Measurements from ENCODE around the gene DNAI7. TPM values are rescaled to one million over a fixed set of nuclear protein-coding genes. Genes with fewer than 3 reads are reported as not detected.

Gene DNAI7
- polyA plus RNA-seq, 3 donors, result not detected

- H3K4me2 ChIP-seq (replicated peaks; ENCODE audit: extremely low read depth, low read length, poor library complexity, severe bottlenecking), result no peak overlapping the region
- H3K27ac ChIP-seq (ENCODE audit: low read depth in 1 of 2, low read length in 2 of 2), result no peak overlapping the region
- peak; percentile 12 to 75 (median 34) for DNase-seq
- H3K36me3 ChIP-seq (replicated peaks in 1 of 2; ENCODE audit: control insufficient read depth in 1 of 2, insufficient read depth in 2 of 2, low read length in 2 of 2), result no peaks in the 10 kb centered on the region
- intact Hi-C loops (cut with micrococcal nuclease), result loop anchor here (2.0 to 5.0 kb wide), 2 partner anchors 133 to 140 kb away; no protein-coding TSS in a partner anchor
- no peaks in the 10 kb centered on the region for H3K4me1 ChIP-seq (ENCODE audit: control insufficient read depth in 1 of 2, insufficient read depth in 2 of 2, low read length in 2 of 2)
- H3K4me1 Mint-ChIP-seq, result no peaks in the 10 kb centered on the region
- H3K4me3 Mint-ChIP-seq, result no peak overlapping the region
- no peaks in the 10 kb centered on the region for H4K20me1 ChIP-seq (ENCODE audit: insufficient read depth, low read length)
- no peaks in the 10 kb centered on the region for H3K9me3 ChIP-seq (replicated peaks in 1 of 2; ENCODE audit: control insufficient read depth in 1 of 2, insufficient read depth in 1 of 2, low read length in 2 of 2)
- H3K27me3 Mint-ChIP-seq (ENCODE audit: low read depth in 3 of 3), result peaks cover 0 to 2% (median 0%) of the 10 kb centered on the region in 3 donors
- TF ChIP-seq CTCF (IDR thresholded peaks at IDR 0.05), result peak; percentile 85
- H3K9ac ChIP-seq (ENCODE audit: insufficient read depth, low read length, poor library complexity, severe bottlenecking), result no peak overlapping the region
- H3K27me3 ChIP-seq (ENCODE audit: control insufficient read depth in 2 of 2, insufficient read depth in 2 of 2, low read length in 2 of 2), result no peaks in the 10 kb centered on the region
- H3K36me3 Mint-ChIP-seq, result no peaks in the 10 kb centered on the region
- no peaks in the 10 kb centered on the region for H3K79me2 ChIP-seq (ENCODE audit: insufficient read depth, low read length)
- no peak overlapping the region for H2AFZ ChIP-seq (ENCODE audit: insufficient read depth, low read depth, low read length, poor library complexity, severe bottlenecking)
- H3K27ac Mint-ChIP-seq, result no peak overlapping the region
- no peak overlapping the region for H3K4me3 ChIP-seq (replicated peaks in 1 of 3; ENCODE audit: low read depth in 2 of 3, low read length in 3 of 3)
- H3K9me3 Mint-ChIP-seq, result no peaks in the 10 kb centered on the region
These were observed 64.2 kb downstream of the DNAI7 start for GRCh38 chr12:25130741-25131188.

GRCh38 chr12:25126746-25127145 is 68.2 kb downstream of the DNAI7 start:
- Mint-ChIP-seq H3K27me3 (ENCODE audit: low read depth in 3 of 3) (peaks cover 0 to 3% (median 3%) of the 10 kb centered on the region in 3 donors), H3K27ac (no peak overlapping the region), H3K36me3 (no peaks in the 10 kb centered on the region), H3K4me3 (no peak overlapping the region), H3K9me3 (no peaks in the 10 kb centered on the region), H3K4me1 (no peaks in the 10 kb centered on the region)
- no peak for DNase-seq
- Histone ChIP-seq H3K36me3 (replicated peaks in 1 of 2; ENCODE audit: control insufficient read depth in 1 of 2, insufficient read depth in 2 of 2, low read length in 2 of 2) (no peaks in the 10 kb centered on the region), H4K20me1 (ENCODE audit: insufficient read depth, low read length) (no peaks in the 10 kb centered on the region), H2AFZ (ENCODE audit: insufficient read depth, low read depth, low read length, poor library complexity, severe bottlenecking) (no peak overlapping the region), H3K27me3 (ENCODE audit: control insufficient read depth in 2 of 2, insufficient read depth in 2 of 2, low read length in 2 of 2) (no peaks in the 10 kb centered on the region), H3K4me3 (replicated peaks in 1 of 3; ENCODE audit: low read depth in 2 of 3, low read length in 3 of 3) (no peak overlapping the region), H3K9me3 (replicated peaks in 1 of 2; ENCODE audit: control insufficient read depth in 1 of 2, insufficient read depth in 1 of 2, low read length in 2 of 2) (no peaks in the 10 kb centered on the region), H3K4me2 (replicated peaks; ENCODE audit: extremely low read depth, low read length, poor library complexity, severe bottlenecking) (no peak overlapping the region), H3K79me2 (ENCODE audit: insufficient read depth, low read length) (no peaks in the 10 kb centered on the region), H3K4me1 (ENCODE audit: control insufficient read depth in 1 of 2, insufficient read depth in 2 of 2, low read length in 2 of 2) (no peaks in the 10 kb centered on the region), H3K9ac (ENCODE audit: insufficient read depth, low read length, poor library complexity, severe bottlenecking) (no peak overlapping the region), H3K27ac (ENCODE audit: low read depth in 1 of 2, low read length in 2 of 2) (no peak overlapping the region)
- no CpG with 5 or more reads among the region's 1 CpG for WGBS (ENCODE audit: insufficient coverage)
- TF ChIP-seq CTCF (IDR thresholded peaks at IDR 0.05), result no peak
- intact Hi-C loops (cut with micrococcal nuclease), result no loop called here

Data from CD14-positive monocyte (primary cell).